PC-9 (cell line): ENCODE measurements around the gene ARID2.

Experiments used
- CTCF ChIP-seq: fragments of 200-600 bp; sonication (generic); conservative IDR thresholded peaks from 2 replicates; pipeline ENCODE4 v1.6.1; 2017; ENCODE audit warnings: mixed run types, antibody characterized with exemption, mild to moderate bottlenecking, moderate library complexity
- EZH2 ChIP-seq: fragments of 200-600 bp; sonication (generic); IDR thresholded peaks from 2 replicates; pipeline ENCODE4 v1.8.0; 2017; ENCODE audit warnings: antibody characterized with exemption, low read depth

GRCh38 chr12:45883187-45883586 is 153.7 kb downstream of the ARID2 start:
- no peak for TF ChIP-seq CTCF
- no peak for TF ChIP-seq EZH2
